Endothelial cell of umbilical vein (primary cell): Measurements from ENCODE around the gene SSB. TPM values are rescaled to one million over a fixed set of nuclear protein-coding genes. Genes with fewer than 3 reads are reported as not detected.

Source experiments
- BruUV-seq: library from RNA; stranded (reverse); fragments of 400-500 nt; replicated peaks from 2 replicates; lab custom pipeline; 2021; lab: Mats Ljungman, UMichigan
- CTCF ChIA-PET: fragments of 300-600, 350-600 bp; sonication (Branson Sonifier 250); formaldehyde crosslinking; loops from one replicate; lab custom pipeline; 2021; ENCODE audit warnings: antibody characterized with exemption, inconsistent platforms; lab: Charles Lee
- POLR2A ChIA-PET: fragments of 300-600, 350-600 bp; sonication (Branson Sonifier 250); formaldehyde crosslinking; loops from one replicate; lab custom pipeline; 2021; ENCODE audit warnings: antibody characterized with exemption, inconsistent platforms; lab: Charles Lee
- DNase-seq: peaks from one replicate; pipeline ENCODE4 v3.0.0-alpha.2; 2011; ENCODE audit warnings: low read depth, low spot score
- FAIRE-seq: peaks from 2 replicates; lab custom pipeline; 2011; peaks lifted over from hg19 to GRCh38; lab: Jason Lieb, UNC
- H2AFZ ChIP-seq: 2 replicates; pipeline ENCODE4 v1.6.0; 2012; ENCODE audit warnings: low read depth, low read length, control low read depth, inconsistent platforms
- H3K27ac ChIP-seq: 2 replicates; pipeline ENCODE4 v1.5.1; 2011; ENCODE audit warnings: low read depth, mild to moderate bottlenecking, control low read depth, low read length, moderate library complexity; ENCODE audit not compliant: insufficient read depth
- H3K27me3 ChIP-seq, 2 experiments: 2 replicates each; pipeline versions ENCODE4 v1.6.0 to v1.6.1; 2011; ENCODE audit warnings: low read length in 2 of 2, mixed read lengths in 1 of 2; ENCODE audit not compliant: control insufficient read depth in 2 of 2, insufficient read depth in 2 of 2
- H3K36me3 ChIP-seq, 2 experiments: 2 replicates in 1 of 2; 3 replicates in 1 of 2; pipeline ENCODE4 v1.5.1; 2011; ENCODE audit warnings: low read length in 2 of 2, mild to moderate bottlenecking in 1 of 2, moderate library complexity in 1 of 2; ENCODE audit not compliant: control insufficient read depth in 2 of 2, insufficient read depth in 2 of 2; ENCODE audit errors: extremely low read depth in 1 of 2
- H3K4me1 ChIP-seq: 3 replicates; pipeline ENCODE4 v1.5.1; 2011; ENCODE audit warnings: mild to moderate bottlenecking, low read length; ENCODE audit not compliant: control insufficient read depth, insufficient read depth; ENCODE audit errors: extremely low read depth
- H3K4me2 ChIP-seq: 2 replicates; pipeline ENCODE4 v1.6.1; 2011; ENCODE audit warnings: low read length, control low read depth, mixed read lengths; ENCODE audit not compliant: insufficient read depth
- H3K4me3 ChIP-seq, 3 experiments: fragments of 200-600 bp in 1 of 3; sonication (generic), shearing (Covaris generic) in 1 of 3; replicated peaks in 1 of 3; 2 replicates each; pipeline ENCODE4 v1.5.1; 2011 to 2016; ENCODE audit warnings: control low read depth in 3 of 3, low read length in 3 of 3, mild to moderate bottlenecking in 2 of 3, inconsistent platforms in 1 of 3, low read depth in 1 of 3, moderate library complexity in 1 of 3; ENCODE audit not compliant: insufficient read depth in 1 of 3
- H3K79me2 ChIP-seq: 2 replicates; pipeline ENCODE4 v1.6.0; 2012; ENCODE audit warnings: low read length, inconsistent platforms; ENCODE audit not compliant: control insufficient read depth, insufficient read depth
- H3K9ac ChIP-seq: replicated peaks from 2 replicates; pipeline ENCODE3; 2011; ENCODE audit warnings: low read length, control low read depth; ENCODE audit not compliant: insufficient read depth; ENCODE audit errors: extremely low read depth
- H3K9me1 ChIP-seq: replicated peaks from 3 replicates; pipeline ENCODE4 v1.6.0; 2011; ENCODE audit warnings: mild to moderate bottlenecking, low read length; ENCODE audit not compliant: control insufficient read depth, insufficient read depth; ENCODE audit errors: extremely low read depth
- H3K9me3 ChIP-seq: replicated peaks from 2 replicates; pipeline ENCODE4 v1.5.1; 2012; ENCODE audit warnings: low read length, inconsistent platforms; ENCODE audit not compliant: control insufficient read depth, insufficient read depth
- H4K20me1 ChIP-seq: replicated peaks from 2 replicates; pipeline ENCODE3; 2011; ENCODE audit warnings: mild to moderate bottlenecking, low read length; ENCODE audit not compliant: control insufficient read depth, insufficient read depth; ENCODE audit errors: extremely low read depth
- CTCF ChIP-seq, 2 donors: IDR thresholded peaks; 1 replicate in 1 of 2; 2 replicates in 1 of 2; pipeline ENCODE4 v1.5.1; 2011; ENCODE audit warnings: low read length in 2 of 2, mild to moderate bottlenecking in 2 of 2, moderate library complexity in 2 of 2, control low read depth in 1 of 2, inconsistent platforms in 1 of 2, low read depth in 1 of 2; ENCODE audit not compliant: insufficient read depth in 1 of 2; ENCODE audit errors: extremely low read depth in 1 of 2
- EZH2 ChIP-seq: IDR thresholded peaks from 2 replicates; pipeline ENCODE4 v1.6.1; 2012; ENCODE audit warnings: borderline replicate concordance, low read depth, mild to moderate bottlenecking, moderate library complexity, low read length, inconsistent platforms; ENCODE audit not compliant: severe bottlenecking
- FOS ChIP-seq: IDR thresholded peaks from 2 replicates; pipeline ENCODE4 v1.6.1; 2011; ENCODE audit warnings: mild to moderate bottlenecking, low read length, moderate library complexity, borderline replicate concordance; ENCODE audit not compliant: insufficient read depth
- GATA2 ChIP-seq: IDR thresholded peaks from 2 replicates; pipeline ENCODE4 v1.7.0; 2011; ENCODE audit warnings: low read depth, mild to moderate bottlenecking, moderate library complexity, mixed read lengths, low read length; ENCODE audit not compliant: insufficient read length, insufficient read depth
- JUN ChIP-seq: IDR thresholded peaks from 2 replicates; pipeline ENCODE4 v1.6.1; 2011; ENCODE audit warnings: borderline replicate concordance, low read depth; ENCODE audit not compliant: insufficient read length, insufficient read depth
- MAX ChIP-seq: IDR thresholded peaks from 2 replicates; pipeline ENCODE4 v1.6.1; 2011; ENCODE audit not compliant: insufficient read depth, insufficient read length
- MYC ChIP-seq: IDR thresholded peaks from one replicate; pipeline ENCODE4 v1.6.1; 2011; ENCODE audit warnings: mild to moderate bottlenecking, low read depth, low read length
- POLR2A ChIP-seq: IDR thresholded peaks from 2 replicates; pipeline ENCODE4 v1.6.1; 2012; ENCODE audit warnings: low read depth, mild to moderate bottlenecking, control low read depth, low read length
- POLR2AphosphoS5 ChIP-seq: IDR thresholded peaks from 2 replicates; pipeline ENCODE4 v1.6.1; 2012; ENCODE audit warnings: low read depth, mild to moderate bottlenecking, control low read depth, low read length, moderate library complexity; ENCODE audit not compliant: insufficient read depth
- dilution Hi-C: fragments of 300-500 bp; cut with MboI; formaldehyde crosslinking; loops from one replicate; pipeline ENCODE4 v1.15.0; 2019; ENCODE audit warnings: low sequenced_read_pairs; ENCODE audit not compliant: extremely low pct_ligation_motif_present
- intact Hi-C: fragments of 100-400 bp; cut with micrococcal nuclease; formaldehyde crosslinking; loops from one replicate; pipeline ENCODE4 v1.10.0; 2022
- polyA plus RNA-seq, 4 experiments: library from polyadenylated mRNA; depleted of rRNA in 3 of 4; stranded (reverse) in 3 of 4; unstranded in 1 of 4; fragments of >200 nt; gene quantifications; 2 replicates each; pipeline versions ENCODE4 v1.2.1 to v1.2.3, GENCODE V29; 2011 to 2012; ENCODE audit warnings: missing spikeins in 1 of 4
- total RNA-seq: library from RNA; stranded (reverse); gene quantifications from 2 replicates; pipeline ENCODE4 v1.2.3, GENCODE V29; 2021

SSB gene
- total and polyA plus RNA-seq, 2 donors (not counting 3 experiments of a cell fraction or from before 2014, with no cell fraction given) = 36.1 to 125 TPM

- Histone ChIP-seq H3K27me3 (no peaks in the 10 kb centered on the region), H3K9me1 (no peaks in the 10 kb centered on the region), H3K9ac (no peak overlapping the region), H3K79me2 (no peaks in the 10 kb centered on the region), H3K36me3 (no peaks in the 10 kb centered on the region), H4K20me1 (no peaks in the 10 kb centered on the region), H3K4me1 (no peaks in the 10 kb centered on the region), H3K9me3 (no peaks in the 10 kb centered on the region), H3K27ac (no peak overlapping the region), H2AFZ (no peak overlapping the region), H3K4me3 (no peak overlapping the region), H3K4me2 (no peak overlapping the region)
- TF ChIP-seq CTCF (IDR thresholded peaks at IDR 0.05; ENCODE audit: extremely low read depth in 1 of 2, insufficient read depth in 1 of 2, low read depth in 1 of 2, low read length in 2 of 2) (no peak), MAX (no peak), EZH2 (no peak), POLR2AphosphoS5 (no peak), POLR2A (no peak), GATA2 (no peak), MYC (no peak), FOS (no peak), JUN (no peak)
- FAIRE-seq (no peak), DNase-seq (no peak)
- intact Hi-C loops = no loop called here
- ChIA-PET CTCF (interaction anchor here (0.9 kb wide), 1 partner anchor 309 kb away, joined by 3 read pairs; no protein-coding TSS in a partner anchor), POLR2A (no interaction called here)
- BruUV-seq = no TSS peak
- dilution Hi-C loops = no loop called here
Measured at GRCh38 chr2:169761251-169761969, 37.3 kb upstream of the SSB start.
